ENCODE measurements around the gene TPCN1.
A peak's percentile ranks its signal among the peaks of the same experiment; 100 is the strongest.

Gene TPCN1

DNA sequence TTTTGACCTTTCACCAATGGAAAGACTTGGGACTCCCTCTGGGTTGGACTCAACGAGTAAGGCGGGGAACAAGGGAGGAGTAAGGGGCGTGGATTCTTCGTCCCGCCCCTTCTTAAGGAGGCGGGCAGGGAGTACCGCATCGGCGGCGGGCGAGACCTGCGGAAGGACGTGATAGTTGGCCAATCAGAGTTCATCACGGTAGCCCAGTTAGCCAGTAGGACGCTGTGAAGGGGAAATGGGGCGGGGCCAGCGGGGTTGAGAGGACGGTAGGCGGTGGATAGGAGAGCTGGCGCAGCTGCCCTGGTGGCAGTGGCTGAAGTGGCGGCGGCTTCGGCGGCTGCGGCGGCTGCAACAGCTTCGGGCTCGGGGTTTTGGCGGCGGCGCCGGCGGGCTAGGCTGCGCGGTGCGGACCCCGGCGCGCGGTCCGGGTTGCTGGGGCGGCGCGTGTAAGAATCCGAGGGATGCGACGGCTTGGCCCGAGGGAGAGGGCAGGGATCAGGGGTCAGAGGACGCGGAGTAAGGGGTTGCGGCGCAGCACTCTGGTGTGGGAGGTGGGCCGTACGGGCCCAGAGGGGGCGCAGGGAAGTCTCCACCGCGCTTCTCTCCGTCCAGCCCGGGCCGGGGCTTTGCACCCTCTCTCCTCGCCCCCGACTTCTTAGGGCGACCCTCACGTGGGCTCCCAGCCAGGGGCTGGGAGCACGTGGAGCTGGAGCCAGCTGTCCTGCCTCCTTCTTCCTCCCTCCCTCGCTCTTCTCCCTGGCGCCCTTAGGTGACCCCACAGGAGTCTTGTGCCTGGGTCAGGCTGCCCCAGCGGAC lies at the start of gene TPCN1:
Gene TPCN1, plus strand, starts transcription at position 284 of the 816 bp plus-strand sequence. CDS start 5,389 bp downstream, outside the sequence.
- Histone ChIP-seq H3K36me3 (ENCODE audit: control insufficient read depth in 2 of 2, insufficient read depth in 2 of 2, low read length in 2 of 2) (no peaks in the 10 kb centered on the region), H3K4me1 (ENCODE audit: control insufficient read depth in 2 of 2, insufficient read depth in 2 of 2, low read length in 2 of 2) (peaks cover 21 to 29% of the 10 kb centered on the region in 2 donors), H3K27me3 (ENCODE audit: control insufficient read depth in 2 of 2, insufficient read depth in 2 of 2, low read length in 2 of 2) (no peaks in the 10 kb centered on the region), H3K9ac (ENCODE audit: low read depth in 1 of 2, low read length in 2 of 2) (peak within 1 kb of the TSS; percentile 97 to 99), H3K4me3 (ENCODE audit: low read length in 2 of 2) (peak within 1 kb of the TSS; percentile 92 to 99), H3K9me3 (ENCODE audit: control insufficient read depth in 2 of 2, low read length in 2 of 2) (no peaks in the 10 kb centered on the region), H3K27ac (ENCODE audit: low read depth in 2 of 2, low read length in 2 of 2) (peak within 1 kb of the TSS; percentile 96 to 97)

DNA sequence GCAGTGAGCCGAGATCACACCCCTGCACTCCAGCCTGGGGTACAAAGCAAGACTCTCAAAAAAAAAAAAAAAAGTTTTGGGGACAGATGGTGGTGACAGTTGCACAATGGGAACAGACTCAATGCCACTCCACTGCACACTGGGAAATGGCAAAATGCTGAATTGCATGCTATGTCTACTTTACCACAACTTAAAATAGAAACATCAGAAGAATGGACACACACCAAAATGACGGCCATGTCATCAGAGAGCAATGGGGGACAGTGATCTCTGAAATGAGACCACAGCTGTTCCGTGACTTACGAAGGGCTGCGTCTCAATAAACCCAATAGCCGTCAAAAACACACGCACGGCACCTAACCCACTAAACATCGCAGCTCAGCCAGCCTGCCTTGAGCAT lies 49.7 kb upstream of the TPCN1 start:
- Histone ChIP-seq H3K36me3 (ENCODE audit: control insufficient read depth in 2 of 2, insufficient read depth in 2 of 2, low read length in 2 of 2) (peaks cover 64 to 75% of the 10 kb centered on the region in 2 donors), H3K27me3 (ENCODE audit: control insufficient read depth in 2 of 2, insufficient read depth in 2 of 2, low read length in 2 of 2) (no peaks in the 10 kb centered on the region), H3K4me1 (ENCODE audit: control insufficient read depth in 2 of 2, insufficient read depth in 2 of 2, low read length in 2 of 2) (no peaks in the 10 kb centered on the region), H3K4me3 (ENCODE audit: low read length in 2 of 2) (no peak overlapping the region), H3K9ac (ENCODE audit: low read depth in 1 of 2, low read length in 2 of 2) (no peak overlapping the region), H3K27ac (ENCODE audit: low read depth in 2 of 2, low read length in 2 of 2) (no peak overlapping the region), H3K9me3 (ENCODE audit: control insufficient read depth in 2 of 2, low read length in 2 of 2) (no peaks in the 10 kb centered on the region)

GRCh38 chr12:113172185-113172584 lies 49.1 kb upstream of the TPCN1 start:
- Histone ChIP-seq H3K9me3 (ENCODE audit: control insufficient read depth in 2 of 2, low read length in 2 of 2) (no peaks in the 10 kb centered on the region), H3K36me3 (ENCODE audit: control insufficient read depth in 2 of 2, insufficient read depth in 2 of 2, low read length in 2 of 2) (peaks cover 66 to 76% of the 10 kb centered on the region in 2 donors), H3K4me1 (ENCODE audit: control insufficient read depth in 2 of 2, insufficient read depth in 2 of 2, low read length in 2 of 2) (no peaks in the 10 kb centered on the region), H3K27ac (ENCODE audit: low read depth in 2 of 2, low read length in 2 of 2) (no peak overlapping the region), H3K9ac (ENCODE audit: low read depth in 1 of 2, low read length in 2 of 2) (no peak overlapping the region), H3K4me3 (ENCODE audit: low read length in 2 of 2) (no peak overlapping the region), H3K27me3 (ENCODE audit: control insufficient read depth in 2 of 2, insufficient read depth in 2 of 2, low read length in 2 of 2) (no peaks in the 10 kb centered on the region)

GRCh38 chr12:113173081-113173698 lies 48.1 kb upstream of the TPCN1 start:
- H3K9ac ChIP-seq (ENCODE audit: low read depth in 1 of 2, low read length in 2 of 2) = no peak overlapping the region
- peaks cover 74 to 79% of the 10 kb centered on the region in 2 donors for H3K36me3 ChIP-seq (ENCODE audit: control insufficient read depth in 2 of 2, insufficient read depth in 2 of 2, low read length in 2 of 2)
- no peaks in the 10 kb centered on the region for H3K4me1 ChIP-seq (ENCODE audit: control insufficient read depth in 2 of 2, insufficient read depth in 2 of 2, low read length in 2 of 2)
- H3K27ac ChIP-seq (ENCODE audit: low read depth in 2 of 2, low read length in 2 of 2) = no peak overlapping the region
- H3K9me3 ChIP-seq (ENCODE audit: control insufficient read depth in 2 of 2, low read length in 2 of 2) = no peaks in the 10 kb centered on the region
- H3K27me3 ChIP-seq (ENCODE audit: control insufficient read depth in 2 of 2, insufficient read depth in 2 of 2, low read length in 2 of 2) = no peaks in the 10 kb centered on the region
- no peak overlapping the region for H3K4me3 ChIP-seq (ENCODE audit: low read length in 2 of 2)

GRCh38 chr12:113174461-113175384 lies 46.5 kb upstream of the TPCN1 start:
- Histone ChIP-seq H3K36me3 (ENCODE audit: control insufficient read depth in 2 of 2, insufficient read depth in 2 of 2, low read length in 2 of 2) (peaks cover 71 to 84% of the 10 kb centered on the region in 2 donors), H3K4me3 (ENCODE audit: low read length in 2 of 2) (no peak overlapping the region), H3K27ac (ENCODE audit: low read depth in 2 of 2, low read length in 2 of 2) (no peak overlapping the region), H3K9me3 (ENCODE audit: control insufficient read depth in 2 of 2, low read length in 2 of 2) (no peaks in the 10 kb centered on the region), H3K9ac (ENCODE audit: low read depth in 1 of 2, low read length in 2 of 2) (no peak overlapping the region), H3K4me1 (ENCODE audit: control insufficient read depth in 2 of 2, insufficient read depth in 2 of 2, low read length in 2 of 2) (no peaks in the 10 kb centered on the region), H3K27me3 (ENCODE audit: control insufficient read depth in 2 of 2, insufficient read depth in 2 of 2, low read length in 2 of 2) (no peaks in the 10 kb centered on the region)

- peaks cover 36 to 53% of the 10 kb centered on the region in 2 donors for H3K36me3 ChIP-seq (ENCODE audit: control insufficient read depth in 2 of 2, insufficient read depth in 2 of 2, low read length in 2 of 2)
- no peak overlapping the region for H3K4me3 ChIP-seq (ENCODE audit: low read length in 2 of 2)
- H3K4me1 ChIP-seq (ENCODE audit: control insufficient read depth in 2 of 2, insufficient read depth in 2 of 2, low read length in 2 of 2) = no peaks in the 10 kb centered on the region
- no peaks in the 10 kb centered on the region for H3K9me3 ChIP-seq (ENCODE audit: control insufficient read depth in 2 of 2, low read length in 2 of 2)
- no peak overlapping the region for H3K9ac ChIP-seq (ENCODE audit: low read depth in 1 of 2, low read length in 2 of 2)
- no peaks in the 10 kb centered on the region for H3K27me3 ChIP-seq (ENCODE audit: control insufficient read depth in 2 of 2, insufficient read depth in 2 of 2, low read length in 2 of 2)
- H3K27ac ChIP-seq (ENCODE audit: low read depth in 2 of 2, low read length in 2 of 2) = no peak overlapping the region
Observed at GRCh38 chr12:113179023-113179422, 42.2 kb upstream of the TPCN1 start.

GRCh38 chr12:113180333-113180732 lies 40.9 kb upstream of the TPCN1 start:
- no peak overlapping the region for H3K9ac ChIP-seq (ENCODE audit: low read depth in 1 of 2, low read length in 2 of 2)
- H3K27me3 ChIP-seq (ENCODE audit: control insufficient read depth in 2 of 2, insufficient read depth in 2 of 2, low read length in 2 of 2) = no peaks in the 10 kb centered on the region
- no peak overlapping the region for H3K4me3 ChIP-seq (ENCODE audit: low read length in 2 of 2)
- peaks cover 30 to 48% of the 10 kb centered on the region in 2 donors for H3K36me3 ChIP-seq (ENCODE audit: control insufficient read depth in 2 of 2, insufficient read depth in 2 of 2, low read length in 2 of 2)
- no peaks in the 10 kb centered on the region for H3K9me3 ChIP-seq (ENCODE audit: control insufficient read depth in 2 of 2, low read length in 2 of 2)
- no peak overlapping the region for H3K27ac ChIP-seq (ENCODE audit: low read depth in 2 of 2, low read length in 2 of 2)
- peaks cover 4 to 5% of the 10 kb centered on the region in 2 donors for H3K4me1 ChIP-seq (ENCODE audit: control insufficient read depth in 2 of 2, insufficient read depth in 2 of 2, low read length in 2 of 2)

DNA sequence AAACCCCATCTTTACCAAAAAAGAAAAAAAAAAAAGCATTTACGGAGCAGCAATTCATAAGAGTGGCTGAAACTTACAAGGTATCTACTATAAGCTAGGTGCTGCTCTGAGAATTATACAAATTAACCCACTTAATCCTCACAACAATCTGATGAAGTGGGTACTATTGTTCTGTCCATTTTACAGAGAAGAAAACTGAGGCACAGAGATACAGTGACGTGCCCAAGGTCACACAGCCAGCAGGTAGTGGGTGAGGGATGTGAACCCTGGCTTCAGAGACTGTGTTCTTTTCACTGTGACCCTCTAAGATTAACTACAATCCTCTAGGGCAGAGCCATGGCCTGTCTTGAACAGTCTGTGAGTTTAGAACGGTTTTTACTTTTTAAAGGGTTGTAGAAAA lies 39.3 kb upstream of the TPCN1 start:
- H3K9me3 ChIP-seq (ENCODE audit: control insufficient read depth in 2 of 2, low read length in 2 of 2) = no peaks in the 10 kb centered on the region
- no peak overlapping the region for H3K4me3 ChIP-seq (ENCODE audit: low read length in 2 of 2)
- no peak overlapping the region for H3K9ac ChIP-seq (ENCODE audit: low read depth in 1 of 2, low read length in 2 of 2)
- no peak overlapping the region for H3K27ac ChIP-seq (ENCODE audit: low read depth in 2 of 2, low read length in 2 of 2)
- peaks cover 14 to 18% of the 10 kb centered on the region in 2 donors for H3K4me1 ChIP-seq (ENCODE audit: control insufficient read depth in 2 of 2, insufficient read depth in 2 of 2, low read length in 2 of 2)
- H3K27me3 ChIP-seq (ENCODE audit: control insufficient read depth in 2 of 2, insufficient read depth in 2 of 2, low read length in 2 of 2) = no peaks in the 10 kb centered on the region
- H3K36me3 ChIP-seq (ENCODE audit: control insufficient read depth in 2 of 2, insufficient read depth in 2 of 2, low read length in 2 of 2) = peaks cover 26 to 40% of the 10 kb centered on the region in 2 donors

GRCh38 chr12:113183030-113183589 lies 38.2 kb upstream of the TPCN1 start:
- H3K9me3 ChIP-seq (ENCODE audit: control insufficient read depth in 2 of 2, low read length in 2 of 2) = no peaks in the 10 kb centered on the region
- H3K27ac ChIP-seq (ENCODE audit: low read depth in 2 of 2, low read length in 2 of 2) = no peak overlapping the region
- no peak overlapping the region for H3K9ac ChIP-seq (ENCODE audit: low read depth in 1 of 2, low read length in 2 of 2)
- no peak overlapping the region for H3K4me3 ChIP-seq (ENCODE audit: low read length in 2 of 2)
- peaks cover 14 to 18% of the 10 kb centered on the region in 2 donors for H3K4me1 ChIP-seq (ENCODE audit: control insufficient read depth in 2 of 2, insufficient read depth in 2 of 2, low read length in 2 of 2)
- H3K36me3 ChIP-seq (ENCODE audit: control insufficient read depth in 2 of 2, insufficient read depth in 2 of 2, low read length in 2 of 2) = peaks cover 14 to 29% of the 10 kb centered on the region in 2 donors
- no peaks in the 10 kb centered on the region for H3K27me3 ChIP-seq (ENCODE audit: control insufficient read depth in 2 of 2, insufficient read depth in 2 of 2, low read length in 2 of 2)

All from mucosa of rectum (tissue), 2 donors.